Astrocyte of the spinal cord (primary cell): Measurements from ENCODE around the gene RAD23B.
A peak's percentile ranks its signal among the peaks of the same experiment; 100 is the strongest.

Experiments
- DNase-seq: peaks from one replicate; pipeline ENCODE4 v3.0.0; 2011; ENCODE audit warnings: low read depth, low spot score
- H3K4me3 ChIP-seq: 2 replicates; pipeline ENCODE4 v1.5.1; 2011; ENCODE audit warnings: low read depth, mild to moderate bottlenecking, low read length, moderate library complexity
- CTCF ChIP-seq: IDR thresholded peaks from 2 replicates; pipeline ENCODE4 v1.5.1; 2012; ENCODE audit warnings: low read depth, mild to moderate bottlenecking, low read length, inconsistent platforms
- in situ Hi-C: cut with HindIII; loops from 2 replicates; pipeline ENCODE4 v1.10.0; 2017; ENCODE audit warnings: low sequenced_read_pairs

The RAD23B gene

DNA sequence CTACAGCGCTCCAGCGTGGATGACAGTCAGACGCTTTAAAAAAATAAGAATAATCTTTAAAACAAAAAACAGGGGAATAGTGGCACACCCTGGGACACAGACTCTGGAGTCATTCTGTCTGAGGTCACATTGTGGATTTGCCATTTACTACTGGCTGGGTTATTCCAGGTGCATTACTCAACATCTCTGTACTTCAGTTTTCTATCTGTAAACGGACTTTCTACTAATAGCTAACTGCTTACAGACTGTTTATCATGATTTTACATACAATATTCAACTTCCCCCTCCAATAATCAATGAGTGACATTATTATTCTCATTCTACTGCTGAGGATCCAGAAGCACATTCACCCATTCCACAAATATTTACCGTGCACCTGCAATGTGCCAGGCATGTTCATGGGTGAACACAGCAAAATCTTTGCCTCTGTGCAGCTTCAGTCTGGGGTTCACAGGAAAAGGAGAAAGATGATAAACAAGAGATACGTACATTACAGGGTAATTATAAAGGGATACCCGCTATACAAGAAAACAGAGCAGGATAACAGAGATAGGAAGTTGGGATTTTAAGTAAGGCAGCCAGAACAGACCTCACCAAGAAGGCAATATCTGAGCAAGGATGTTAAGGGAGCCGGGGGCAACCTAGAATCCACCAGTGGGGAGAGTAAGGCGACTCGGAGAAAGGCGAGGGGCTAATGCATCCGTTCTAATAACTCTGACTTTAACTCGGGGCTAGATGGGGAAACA lies 984 bp upstream of the RAD23B start:
- DNase-seq, result no peak
- in situ Hi-C loops, result no loop called here
- peak overlapping the region; percentile 69 for H3K4me3 ChIP-seq
- TF ChIP-seq CTCF, result no peak

DNA sequence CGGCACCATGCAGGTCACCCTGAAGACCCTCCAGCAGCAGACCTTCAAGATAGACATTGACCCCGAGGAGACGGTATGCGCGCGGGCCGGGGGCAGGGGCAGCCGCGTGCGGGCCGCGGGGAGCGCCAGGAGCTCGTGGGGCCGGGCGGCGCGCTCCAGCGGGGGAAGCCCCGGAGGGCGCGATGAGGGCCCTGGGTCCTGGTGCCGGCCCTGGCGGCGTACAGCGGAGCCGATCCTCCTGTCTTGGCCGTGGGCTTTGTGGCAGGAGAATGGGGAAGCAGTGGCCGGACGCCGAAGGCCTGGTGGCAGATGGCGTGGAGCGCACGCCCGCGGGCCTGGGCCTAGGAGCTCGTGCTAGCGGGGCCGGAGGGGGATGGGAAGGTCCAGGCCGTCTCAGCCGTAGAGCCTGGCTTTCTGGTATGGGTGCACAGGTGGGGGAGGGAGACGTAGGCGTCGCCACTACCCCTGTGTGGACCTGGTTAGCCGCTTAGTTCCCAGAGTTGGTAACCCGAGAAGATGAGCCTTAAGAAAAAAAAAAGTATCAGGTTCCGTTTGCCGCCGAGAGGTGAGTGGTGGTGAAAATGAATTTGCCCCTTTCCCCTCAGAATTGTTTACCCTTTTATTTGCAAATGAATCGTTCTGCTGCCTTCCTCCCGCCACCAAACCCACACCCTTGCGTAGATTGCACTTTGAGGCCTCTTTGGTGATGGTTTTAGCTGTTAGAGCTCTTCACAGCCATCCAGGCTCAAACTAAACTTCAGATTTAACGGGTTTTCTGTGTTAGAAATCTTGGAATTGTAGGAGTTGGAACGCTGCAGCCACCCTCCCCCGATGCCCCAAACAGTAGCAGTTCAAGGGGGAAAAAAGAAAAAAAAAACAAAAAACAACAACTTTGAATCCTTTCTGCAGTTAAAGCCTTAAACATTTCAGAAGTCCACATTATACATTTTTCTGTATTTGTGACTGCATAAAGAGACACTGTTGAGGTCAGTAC lies 841 bp downstream of the RAD23B start:
- no peak for TF ChIP-seq CTCF
- peak overlapping the region; percentile 90 for H3K4me3 ChIP-seq
- DNase-seq, result peak; percentile 70
- in situ Hi-C loops, result no loop called here

GRCh38 chr9:107284636-107285035 lies 1.6 kb downstream of the RAD23B start:
- in situ Hi-C loops, result no loop called here
- peak overlapping the region; percentile 90 for H3K4me3 ChIP-seq
- DNase-seq, result no peak
- no peak for TF ChIP-seq CTCF

DNA sequence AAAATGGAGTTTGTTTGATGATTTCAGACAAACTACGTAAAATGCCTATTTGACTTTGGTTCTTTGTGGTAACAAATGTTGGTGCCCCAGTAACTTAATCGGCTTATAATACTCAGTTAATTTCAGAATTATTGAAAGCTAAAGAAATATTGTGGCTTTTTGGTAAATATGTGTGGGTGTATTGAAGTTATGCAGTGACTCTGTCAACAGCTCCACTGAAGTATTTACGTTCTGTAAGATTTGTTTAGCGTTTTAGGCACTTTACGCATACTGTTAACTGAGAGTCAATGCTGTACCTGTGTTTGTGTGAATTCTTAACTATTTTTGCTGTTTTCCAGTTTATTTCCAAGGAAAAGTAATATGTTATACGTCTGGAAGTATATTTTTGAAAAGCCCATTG lies 2.2 kb downstream of the RAD23B start:
- H3K4me3 ChIP-seq, result peak overlapping the region; percentile 90
- in situ Hi-C loops, result no loop called here
- DNase-seq, result no peak
- TF ChIP-seq CTCF, result no peak

GRCh38 chr9:107286057-107286456 lies 3.0 kb downstream of the RAD23B start:
- DNase-seq, result no peak
- TF ChIP-seq CTCF, result no peak
- in situ Hi-C loops, result no loop called here
- peak overlapping the region; percentile 90 for H3K4me3 ChIP-seq

GRCh38 chr9:107288701-107289100 lies 5.6 kb downstream of the RAD23B start:
- no peak for TF ChIP-seq CTCF
- no peak for DNase-seq
- in situ Hi-C loops, result no loop called here
- H3K4me3 ChIP-seq, result no peak overlapping the region
